ENCODE measurements around the gene TRIM77.
"Not testable (repeated sequence)": the region's sequence is repeated elsewhere in the genome, so short reads cannot be mapped to it uniquely, and the experiment has no call there.

Gene TRIM77, protein sequence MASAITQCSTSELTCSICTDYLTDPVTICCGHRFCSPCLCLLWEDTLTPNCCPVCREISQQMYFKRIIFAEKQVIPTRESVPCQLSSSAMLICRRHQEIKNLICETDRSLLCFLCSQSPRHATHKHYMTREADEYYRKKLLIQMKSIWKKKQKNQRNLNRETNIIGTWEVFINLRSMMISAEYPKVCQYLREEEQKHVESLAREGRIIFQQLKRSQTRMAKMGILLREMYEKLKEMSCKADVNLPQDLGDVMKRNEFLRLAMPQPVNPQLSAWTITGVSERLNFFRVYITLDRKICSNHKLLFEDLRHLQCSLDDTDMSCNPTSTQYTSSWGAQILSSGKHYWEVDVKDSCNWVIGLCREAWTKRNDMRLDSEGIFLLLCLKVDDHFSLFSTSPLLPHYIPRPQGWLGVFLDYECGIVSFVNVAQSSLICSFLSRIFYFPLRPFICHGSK

DNA sequence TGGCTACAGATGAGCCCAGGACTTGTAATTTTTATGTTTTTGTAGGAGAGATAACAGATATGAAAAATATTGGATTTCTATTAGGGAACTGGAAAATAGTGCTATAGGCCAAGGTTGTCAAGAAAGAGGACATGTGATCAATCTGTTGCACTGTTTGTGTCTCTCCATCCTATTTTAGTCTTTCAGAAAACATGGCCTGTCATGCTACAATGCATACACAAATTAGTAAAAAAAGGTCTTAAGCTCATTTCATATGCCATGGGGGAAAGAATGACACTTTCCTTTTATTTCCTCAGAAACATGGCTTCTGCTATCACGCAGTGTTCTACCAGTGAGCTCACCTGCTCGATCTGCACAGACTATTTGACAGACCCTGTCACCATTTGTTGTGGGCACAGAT lies at the start of gene TRIM77:
TRIM77 (plus strand) TSS at position 301 of the 400 bp plus-strand sequence; CDS start at position 301, 0 bp downstream.
- H3K4me1 ChIP-seq (ENCODE audit: insufficient read depth, insufficient read length); H3K27me3 ChIP-seq (ENCODE audit: insufficient read depth, insufficient read length); DNase-seq (ENCODE audit: low read depth, low spot score): not testable (repeated sequence)

DNA sequence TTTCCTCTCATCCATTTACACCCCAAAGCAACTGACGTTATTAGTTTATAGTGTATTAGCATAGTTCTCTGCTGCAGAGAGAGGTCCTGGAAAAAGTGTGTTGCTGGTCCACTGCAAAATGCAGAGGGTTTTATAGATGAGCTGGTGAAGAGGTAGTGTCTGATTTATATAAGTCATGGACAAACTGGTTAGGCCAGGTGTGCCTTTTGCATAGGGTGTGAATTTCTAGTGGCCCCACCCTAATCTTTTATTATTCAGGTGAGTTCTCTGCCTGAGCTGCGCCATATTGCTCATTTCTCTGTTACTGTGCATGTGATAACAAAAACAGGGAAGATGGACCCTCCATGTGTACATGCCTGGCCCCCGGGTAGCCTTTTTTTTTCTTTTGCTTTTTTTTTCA lies 43.1 kb upstream of the TRIM77 start:
- Histone ChIP-seq H3K4me1 (ENCODE audit: insufficient read depth, insufficient read length) (no peaks in the 10 kb centered on the region), H3K4me3 (ENCODE audit: insufficient read length, low read depth) (no peak overlapping the region), H3K36me3 (ENCODE audit: insufficient read depth, insufficient read length, low read length) (no peaks in the 10 kb centered on the region), H3K9ac (ENCODE audit: insufficient read length, low read depth) (no peak overlapping the region), H3K27me3 (ENCODE audit: insufficient read depth, insufficient read length) (no peaks in the 10 kb centered on the region), H3K9me3 (ENCODE audit: insufficient read depth, low read length) (no peaks in the 10 kb centered on the region)
- DNase-seq (ENCODE audit: low read depth, low spot score): no peak
- no peak for TF ChIP-seq ZNF274 (IDR thresholded peaks at IDR 0.05; ENCODE audit: low read depth, low read length)
- TF ChIP-seq SUZ12 (IDR thresholded peaks at IDR 0.05; ENCODE audit: extremely low read depth, insufficient read depth, insufficient read length): no peak
- TF ChIP-seq YY1 (IDR thresholded peaks at IDR 0.05; ENCODE audit: insufficient read depth, insufficient read length): no peak

More for the DNA sequence above, at the start of gene TRIM77:
- not testable (repeated sequence) for H3K9ac ChIP-seq (ENCODE audit: insufficient read length, low read depth); H3K36me3 ChIP-seq (ENCODE audit: insufficient read depth, insufficient read length, low read length); H3K4me3 ChIP-seq (ENCODE audit: insufficient read length, low read depth); H3K9me3 ChIP-seq (ENCODE audit: insufficient read depth, low read length)

DNA sequence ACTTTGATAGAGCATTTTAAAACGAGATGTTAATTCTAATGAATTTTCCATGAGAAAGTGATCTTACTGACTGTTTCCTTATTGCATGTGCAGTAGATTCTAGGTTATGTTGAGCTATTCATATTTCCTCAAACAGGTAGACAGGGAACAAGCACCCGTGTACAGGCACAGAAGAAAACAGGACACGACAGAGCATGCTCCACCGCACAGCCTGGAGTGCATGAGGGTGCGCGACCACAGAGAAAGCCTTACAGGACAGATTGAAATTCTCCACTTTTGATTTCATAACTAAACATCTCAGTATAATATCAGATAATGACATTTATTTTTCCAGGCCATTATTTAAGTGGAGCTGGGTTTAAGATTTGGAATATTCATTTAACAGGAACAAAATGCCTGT lies 41.9 kb upstream of the TRIM77 start:
- not testable (repeated sequence) for H3K4me1 ChIP-seq (ENCODE audit: insufficient read depth, insufficient read length); H3K9ac ChIP-seq (ENCODE audit: insufficient read length, low read depth); H3K27me3 ChIP-seq (ENCODE audit: insufficient read depth, insufficient read length); H3K4me3 ChIP-seq (ENCODE audit: insufficient read length, low read depth); DNase-seq (ENCODE audit: low read depth, low spot score); H3K9me3 ChIP-seq (ENCODE audit: insufficient read depth, low read length); H3K36me3 ChIP-seq (ENCODE audit: insufficient read depth, insufficient read length, low read length)

DNA sequence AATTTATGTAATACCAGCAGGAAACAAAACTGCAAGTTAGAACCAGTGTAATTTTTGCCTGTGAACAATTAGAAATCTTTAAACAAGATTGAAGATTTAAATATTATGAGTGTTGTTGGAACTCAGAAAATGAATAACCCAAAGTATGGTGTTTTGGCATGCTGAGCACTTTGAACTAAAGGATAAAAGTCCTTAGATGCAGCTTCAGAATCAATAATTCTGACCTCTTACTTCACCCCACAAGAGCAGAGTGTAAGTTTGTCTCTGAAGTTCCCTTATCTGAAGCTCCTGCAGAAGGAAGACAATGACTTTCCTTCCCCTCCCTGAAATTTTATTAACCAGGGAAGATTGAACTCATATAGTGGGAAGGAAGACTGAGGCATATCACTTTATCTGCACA lies 40.5 kb upstream of the TRIM77 start:
- not testable (repeated sequence) for H3K9ac ChIP-seq (ENCODE audit: insufficient read length, low read depth); H3K4me1 ChIP-seq (ENCODE audit: insufficient read depth, insufficient read length); DNase-seq (ENCODE audit: low read depth, low spot score); H3K27me3 ChIP-seq (ENCODE audit: insufficient read depth, insufficient read length); H3K9me3 ChIP-seq (ENCODE audit: insufficient read depth, low read length); H3K36me3 ChIP-seq (ENCODE audit: insufficient read depth, insufficient read length, low read length); H3K4me3 ChIP-seq (ENCODE audit: insufficient read length, low read depth)

DNA sequence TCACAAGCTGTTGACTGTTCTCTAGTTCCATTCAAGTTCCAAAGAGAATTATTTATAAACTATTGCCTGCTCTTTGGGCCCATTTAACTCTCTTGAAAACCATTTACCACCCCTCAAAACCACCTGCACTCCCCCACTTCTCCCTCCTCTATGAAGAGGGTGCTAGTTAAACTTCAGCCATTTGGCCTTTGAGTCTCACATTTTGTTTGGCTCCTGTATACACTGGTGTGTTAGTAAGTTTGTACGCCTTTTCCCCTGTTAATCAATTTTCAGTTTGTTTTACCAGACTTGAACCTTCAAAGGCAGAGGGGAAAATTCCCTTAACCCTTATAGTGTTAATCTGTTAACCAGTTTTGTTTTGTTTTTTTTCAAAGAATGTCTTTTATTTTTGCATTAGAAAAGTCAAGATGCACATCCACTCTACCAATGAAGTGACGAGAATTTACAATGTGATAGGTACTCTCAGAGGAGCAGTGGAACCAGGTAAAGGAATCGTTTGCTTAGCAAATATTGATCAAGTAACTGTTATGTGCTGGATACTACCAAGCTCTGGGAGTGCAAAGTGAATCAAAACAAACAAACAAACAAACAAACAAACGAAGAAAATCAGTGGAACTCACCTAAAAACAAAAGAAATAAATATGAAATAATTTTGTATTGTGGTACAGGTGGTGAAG lies 40.0 kb upstream of the TRIM77 start:
- not testable (repeated sequence) for H3K4me1 ChIP-seq (ENCODE audit: insufficient read depth, insufficient read length); DNase-seq (ENCODE audit: low read depth, low spot score); H3K9ac ChIP-seq (ENCODE audit: insufficient read length, low read depth); H3K4me3 ChIP-seq (ENCODE audit: insufficient read length, low read depth); H3K9me3 ChIP-seq (ENCODE audit: insufficient read depth, low read length); H3K36me3 ChIP-seq (ENCODE audit: insufficient read depth, insufficient read length, low read length); H3K27me3 ChIP-seq (ENCODE audit: insufficient read depth, insufficient read length)

DNA sequence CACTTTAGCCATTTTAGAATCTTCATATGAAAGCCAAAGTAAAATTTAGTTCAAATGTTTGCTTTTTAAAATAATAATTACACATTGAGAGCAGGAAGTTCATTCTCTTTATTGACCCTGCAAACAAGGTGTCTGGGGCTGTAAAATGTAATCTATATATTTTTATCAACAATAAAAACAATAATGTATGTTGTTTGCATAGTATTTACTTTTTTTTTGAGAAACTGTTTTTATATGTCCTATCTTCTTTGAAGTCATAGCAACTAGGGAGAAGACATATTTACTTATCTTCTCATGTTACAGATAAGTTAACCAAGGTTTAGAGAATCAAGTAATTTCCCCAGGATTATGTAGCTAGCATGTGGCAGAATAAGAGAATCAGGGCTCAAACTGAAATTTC lies 37.6 kb upstream of the TRIM77 start:
- DNase-seq (ENCODE audit: low read depth, low spot score); H3K4me3 ChIP-seq (ENCODE audit: insufficient read length, low read depth); H3K9me3 ChIP-seq (ENCODE audit: insufficient read depth, low read length); H3K9ac ChIP-seq (ENCODE audit: insufficient read length, low read depth); H3K36me3 ChIP-seq (ENCODE audit: insufficient read depth, insufficient read length, low read length); H3K27me3 ChIP-seq (ENCODE audit: insufficient read depth, insufficient read length); H3K4me1 ChIP-seq (ENCODE audit: insufficient read depth, insufficient read length): not testable (repeated sequence)

DNA sequence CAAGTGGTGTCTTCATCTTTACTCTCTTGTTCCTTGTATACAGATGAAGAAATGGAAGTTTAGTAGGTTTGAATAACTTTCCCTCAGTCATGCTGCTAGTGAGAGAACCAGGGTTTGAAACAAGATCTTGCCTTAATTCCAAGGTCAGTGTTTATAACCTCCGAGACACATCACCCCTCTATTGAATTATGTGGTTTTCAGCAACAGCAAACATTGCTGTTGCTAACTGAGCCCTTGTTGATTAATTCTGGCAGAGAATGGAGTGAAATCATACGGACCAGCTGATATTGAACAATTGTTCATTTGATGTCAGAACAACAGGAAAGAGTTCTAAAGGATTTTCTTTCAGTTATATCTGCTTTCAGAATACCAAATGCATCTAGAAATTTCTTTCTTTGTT lies 36.7 kb upstream of the TRIM77 start:
- H3K9me3 ChIP-seq (ENCODE audit: insufficient read depth, low read length); H3K36me3 ChIP-seq (ENCODE audit: insufficient read depth, insufficient read length, low read length); H3K9ac ChIP-seq (ENCODE audit: insufficient read length, low read depth); DNase-seq (ENCODE audit: low read depth, low spot score); H3K4me1 ChIP-seq (ENCODE audit: insufficient read depth, insufficient read length); H3K4me3 ChIP-seq (ENCODE audit: insufficient read length, low read depth); H3K27me3 ChIP-seq (ENCODE audit: insufficient read depth, insufficient read length): not testable (repeated sequence)

DNA sequence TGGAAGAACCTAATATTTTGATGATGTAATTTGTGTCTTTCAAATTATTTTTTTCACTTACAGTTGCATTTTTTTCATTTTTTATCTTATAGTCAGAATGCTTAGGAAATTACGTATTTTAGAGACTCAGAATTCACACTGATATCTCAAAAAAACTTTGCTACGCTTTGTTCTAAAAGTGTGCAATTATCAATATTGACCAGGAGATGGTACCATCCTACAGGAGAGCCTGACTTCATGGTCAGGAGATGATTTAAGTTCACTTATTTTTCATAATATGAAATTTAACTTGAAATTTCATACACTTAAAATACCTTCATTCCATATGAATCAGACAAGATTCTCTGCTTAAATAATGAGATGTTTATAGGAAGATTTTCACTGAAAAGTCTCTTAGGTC lies 34.7 kb upstream of the TRIM77 start:
- not testable (repeated sequence) for H3K9ac ChIP-seq (ENCODE audit: insufficient read length, low read depth); H3K4me3 ChIP-seq (ENCODE audit: insufficient read length, low read depth); H3K9me3 ChIP-seq (ENCODE audit: insufficient read depth, low read length); H3K27me3 ChIP-seq (ENCODE audit: insufficient read depth, insufficient read length); H3K4me1 ChIP-seq (ENCODE audit: insufficient read depth, insufficient read length); H3K36me3 ChIP-seq (ENCODE audit: insufficient read depth, insufficient read length, low read length); DNase-seq (ENCODE audit: low read depth, low spot score)

DNA sequence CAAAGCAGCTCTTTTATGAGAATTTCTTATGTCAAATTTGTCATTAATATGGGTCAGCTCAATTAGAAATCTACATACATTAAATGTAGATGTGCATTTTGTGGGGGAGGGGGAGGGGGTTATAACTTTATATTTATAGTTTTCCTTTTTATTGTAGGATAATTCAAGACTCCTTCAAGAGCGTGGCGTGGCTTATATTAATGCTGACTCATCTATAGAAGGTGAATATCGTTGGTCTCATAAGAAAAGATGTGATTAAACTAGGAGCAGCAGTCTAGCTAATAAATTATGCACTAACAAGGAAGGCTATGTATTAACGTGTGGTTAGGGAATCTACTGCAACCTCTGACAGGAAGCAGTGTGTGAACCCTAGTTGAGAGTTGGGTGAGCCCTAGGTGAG lies 34.2 kb upstream of the TRIM77 start:
- not testable (repeated sequence) for H3K9ac ChIP-seq (ENCODE audit: insufficient read length, low read depth)

DNA sequence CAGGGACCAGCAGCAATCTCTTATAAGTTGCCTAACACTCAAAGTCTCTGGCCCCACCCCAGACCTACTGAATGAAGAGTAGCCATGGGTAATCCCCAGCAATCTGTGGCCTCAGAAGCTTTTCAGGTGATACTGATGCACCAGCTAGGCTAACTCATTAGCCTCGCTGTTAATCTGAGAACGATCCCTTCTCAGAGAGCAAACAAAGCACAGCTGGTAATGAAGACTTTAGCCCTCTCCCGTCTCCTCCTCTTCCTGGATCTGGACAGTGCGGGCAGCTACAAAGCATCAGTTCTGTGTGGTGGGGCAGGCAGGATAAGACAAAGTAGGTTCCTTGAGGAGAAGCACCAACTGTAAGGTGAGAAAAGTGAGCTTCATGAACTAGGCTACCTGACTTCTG lies 3.0 kb upstream of the TRIM77 start:
- H3K4me3 ChIP-seq (ENCODE audit: insufficient read length, low read depth); H3K4me1 ChIP-seq (ENCODE audit: insufficient read depth, insufficient read length); H3K9me3 ChIP-seq (ENCODE audit: insufficient read depth, low read length); H3K9ac ChIP-seq (ENCODE audit: insufficient read length, low read depth); H3K36me3 ChIP-seq (ENCODE audit: insufficient read depth, insufficient read length, low read length); DNase-seq (ENCODE audit: low read depth, low spot score); H3K27me3 ChIP-seq (ENCODE audit: insufficient read depth, insufficient read length): not testable (repeated sequence)

More for the DNA sequence above, 34.2 kb upstream of the TRIM77 start:
- H3K36me3 ChIP-seq (ENCODE audit: insufficient read depth, insufficient read length, low read length); H3K4me1 ChIP-seq (ENCODE audit: insufficient read depth, insufficient read length); DNase-seq (ENCODE audit: low read depth, low spot score); H3K27me3 ChIP-seq (ENCODE audit: insufficient read depth, insufficient read length); H3K9me3 ChIP-seq (ENCODE audit: insufficient read depth, low read length); H3K4me3 ChIP-seq (ENCODE audit: insufficient read length, low read depth): not testable (repeated sequence)

DNA sequence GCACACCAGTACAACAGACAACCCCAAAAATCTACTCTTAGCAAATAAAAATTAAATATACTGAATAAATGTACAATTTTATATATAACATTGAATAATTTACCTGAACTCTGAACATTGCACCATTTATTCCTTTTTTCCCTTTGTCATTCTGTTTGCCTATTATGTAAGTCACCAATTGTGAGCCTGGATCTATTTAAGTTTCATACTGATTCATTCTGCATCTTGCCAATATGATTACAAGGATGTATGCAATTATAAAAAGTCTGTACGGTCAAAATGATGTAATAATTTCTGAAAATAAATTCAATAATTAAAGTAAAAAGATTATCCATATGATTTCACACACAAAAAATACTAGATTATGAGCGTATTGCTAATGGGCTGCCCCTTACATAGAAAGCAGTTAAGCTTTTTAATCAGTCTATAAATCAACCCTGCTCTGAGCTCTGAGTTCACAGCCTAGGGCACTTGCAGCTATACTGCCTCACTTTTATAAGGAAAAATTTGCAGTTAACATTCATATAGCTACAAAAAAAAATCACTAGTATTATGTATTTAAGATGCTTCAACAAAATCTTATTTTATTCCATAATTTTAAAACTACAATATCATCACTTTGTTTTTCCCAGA lies 14.9 kb downstream of the TRIM77 start:
- not testable (repeated sequence) for H3K27me3 ChIP-seq (ENCODE audit: insufficient read depth, insufficient read length); H3K4me1 ChIP-seq (ENCODE audit: insufficient read depth, insufficient read length); H3K36me3 ChIP-seq (ENCODE audit: insufficient read depth, insufficient read length, low read length); H3K4me3 ChIP-seq (ENCODE audit: insufficient read length, low read depth); DNase-seq (ENCODE audit: low read depth, low spot score); H3K9ac ChIP-seq (ENCODE audit: insufficient read length, low read depth); H3K9me3 ChIP-seq (ENCODE audit: insufficient read depth, low read length)
